ENCODE data around the gene COL18A1.

The COL18A1 gene

DNA sequence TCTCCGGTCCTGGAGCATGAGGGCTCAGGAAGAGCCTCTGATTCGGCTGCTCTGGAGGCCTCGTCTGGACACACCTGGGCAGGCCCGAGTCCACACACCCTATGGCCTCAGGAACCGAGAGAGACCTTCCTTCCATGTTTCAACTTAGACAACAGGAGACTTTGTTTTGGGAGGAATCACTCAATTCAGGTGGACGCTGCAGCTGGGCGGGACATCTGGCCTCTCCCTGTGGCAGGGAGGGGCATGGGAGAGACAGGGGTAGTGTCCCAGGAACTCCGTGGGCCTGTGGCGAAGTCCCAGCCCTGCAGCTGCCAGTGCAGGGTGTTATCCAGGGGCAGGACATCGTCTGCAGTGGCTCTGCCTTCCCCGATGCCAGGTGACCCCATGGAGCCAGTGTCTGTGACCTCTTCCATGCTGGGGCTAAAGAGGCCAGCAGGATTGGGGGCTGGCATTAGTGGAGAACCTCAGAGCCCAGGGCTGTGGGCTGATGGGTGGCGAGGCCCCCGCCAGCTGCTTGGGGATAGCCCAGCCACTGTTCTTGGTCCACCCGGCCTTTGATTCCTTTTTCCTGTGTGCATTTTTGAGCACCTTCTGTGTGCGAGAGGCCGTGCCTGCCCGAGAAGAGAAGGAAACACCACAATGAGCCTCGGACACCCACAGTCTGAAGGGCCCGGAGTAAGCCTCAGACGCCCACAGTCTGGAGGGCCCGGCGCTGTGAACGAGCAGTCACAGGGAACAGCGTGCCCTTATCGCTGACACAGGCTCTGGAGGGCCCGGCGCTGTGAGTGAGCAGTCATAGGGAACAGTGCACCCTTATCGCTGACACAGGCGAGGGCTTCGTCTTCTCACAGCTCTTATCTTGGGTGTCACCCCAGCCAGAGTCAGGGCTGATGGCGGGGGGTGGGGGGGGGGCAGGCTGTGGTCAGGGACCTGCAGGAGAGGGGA lies 6.2 kb downstream of the COL18A1 start:
- H3K27ac ChIP-seq: no peak overlapping the region
- DNase-seq (ENCODE audit: low read depth, low spot score): no peak

DNA sequence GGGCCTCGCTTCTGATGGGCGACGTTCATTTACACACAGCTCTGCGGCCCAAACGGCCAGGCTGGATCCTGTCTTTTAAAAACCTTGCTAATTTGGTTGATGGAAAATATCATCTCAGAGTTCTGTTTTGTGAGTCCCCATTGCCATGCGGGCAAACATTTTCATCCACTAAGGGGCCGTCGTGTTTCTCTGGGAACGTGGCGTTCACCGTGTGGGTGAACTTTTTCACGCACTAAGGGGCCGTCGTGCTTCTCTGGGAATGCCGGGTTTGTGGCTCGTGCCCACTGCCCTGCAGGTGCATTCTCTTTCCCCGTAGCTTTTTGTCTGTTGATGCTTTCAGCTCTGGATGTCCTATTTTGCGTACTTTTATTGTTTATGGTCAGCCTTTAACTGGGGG lies 6.8 kb downstream of the COL18A1 start:
- no peak overlapping the region for H3K27ac ChIP-seq

DNA sequence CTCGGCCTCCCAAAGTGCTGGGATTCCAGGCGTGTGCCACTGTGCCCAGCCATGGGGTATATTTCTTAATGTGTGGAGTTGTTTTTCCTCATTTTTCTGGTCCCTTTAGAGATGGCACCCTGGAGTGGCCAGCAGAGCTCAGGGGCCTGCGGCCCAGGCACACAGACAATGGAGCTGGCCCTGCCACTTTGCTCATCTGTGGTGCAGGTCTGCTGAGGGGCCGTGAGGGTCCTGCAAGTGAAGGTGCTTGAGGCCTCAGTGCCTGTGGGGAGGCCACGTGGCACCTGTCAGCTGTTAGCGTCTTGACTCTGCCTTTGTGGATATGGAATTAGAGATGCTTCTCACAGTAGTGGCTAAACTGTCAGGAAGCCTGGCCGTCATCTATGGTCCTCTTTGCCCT lies 7.5 kb downstream of the COL18A1 start:
- DNase-seq (ENCODE audit: low read depth, low spot score): no peak
- no peak overlapping the region for H3K27ac ChIP-seq

More for the DNA sequence above, 6.8 kb downstream of the COL18A1 start:
- no peak for DNase-seq (ENCODE audit: low read depth, low spot score)

DNA sequence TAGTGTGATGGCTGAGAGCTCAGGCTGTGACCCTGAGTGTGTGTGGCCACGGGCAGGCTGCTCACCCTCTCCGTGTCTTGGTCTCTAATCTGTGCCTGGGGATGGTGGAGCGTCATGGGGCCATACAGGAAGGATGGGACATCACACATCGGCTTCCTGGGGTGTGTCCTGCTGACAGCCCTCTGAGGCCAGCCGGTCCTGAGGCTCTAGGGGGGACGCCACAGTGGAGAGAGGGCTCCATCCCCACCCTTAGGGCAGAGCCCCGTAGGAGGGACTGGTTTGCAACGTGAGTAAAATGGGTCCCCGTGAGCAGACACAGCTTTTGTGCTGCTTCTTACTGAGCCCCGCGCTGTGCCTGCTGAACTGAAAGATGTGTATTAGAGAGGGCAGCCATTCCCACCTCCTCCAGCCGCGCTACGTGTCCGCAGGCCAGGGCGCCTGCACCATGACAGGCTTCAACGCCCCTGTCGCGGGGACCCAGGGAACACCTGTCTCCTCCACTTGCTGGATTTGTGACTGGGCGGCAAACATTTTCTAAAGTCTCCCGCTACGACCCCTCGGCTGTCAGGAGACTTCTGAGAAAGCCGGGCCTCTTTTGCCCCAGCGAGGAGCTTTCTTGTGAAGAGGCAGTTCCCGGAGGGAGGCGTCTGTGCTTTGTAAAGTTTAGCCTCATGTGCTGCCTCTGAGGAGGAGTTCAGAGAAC lies 8.1 kb downstream of the COL18A1 start:
- H3K27ac ChIP-seq: no peak overlapping the region
- DNase-seq (ENCODE audit: low read depth, low spot score): no peak

DNA sequence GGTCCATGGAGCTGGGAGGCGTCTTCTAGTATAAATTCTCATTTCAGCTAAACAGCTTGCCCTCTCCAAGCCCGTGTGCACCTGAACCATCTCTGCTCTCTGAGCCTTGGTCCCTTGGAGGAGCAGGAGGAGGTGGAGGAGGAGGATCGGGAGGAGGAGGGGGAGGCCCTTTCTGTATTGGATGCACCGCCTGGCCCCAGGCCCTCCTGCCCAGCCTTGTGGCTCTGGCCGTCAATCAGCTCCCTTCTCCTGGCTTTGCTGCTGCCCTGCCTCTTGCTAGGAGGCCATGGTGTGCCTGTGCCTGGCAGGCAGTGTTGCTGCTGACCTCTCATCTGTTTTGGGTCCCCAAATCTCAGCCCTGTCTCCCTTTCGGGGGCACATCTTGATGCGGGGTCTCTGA lies 9.0 kb downstream of the COL18A1 start:
- no peak for DNase-seq (ENCODE audit: low read depth, low spot score)

DNA sequence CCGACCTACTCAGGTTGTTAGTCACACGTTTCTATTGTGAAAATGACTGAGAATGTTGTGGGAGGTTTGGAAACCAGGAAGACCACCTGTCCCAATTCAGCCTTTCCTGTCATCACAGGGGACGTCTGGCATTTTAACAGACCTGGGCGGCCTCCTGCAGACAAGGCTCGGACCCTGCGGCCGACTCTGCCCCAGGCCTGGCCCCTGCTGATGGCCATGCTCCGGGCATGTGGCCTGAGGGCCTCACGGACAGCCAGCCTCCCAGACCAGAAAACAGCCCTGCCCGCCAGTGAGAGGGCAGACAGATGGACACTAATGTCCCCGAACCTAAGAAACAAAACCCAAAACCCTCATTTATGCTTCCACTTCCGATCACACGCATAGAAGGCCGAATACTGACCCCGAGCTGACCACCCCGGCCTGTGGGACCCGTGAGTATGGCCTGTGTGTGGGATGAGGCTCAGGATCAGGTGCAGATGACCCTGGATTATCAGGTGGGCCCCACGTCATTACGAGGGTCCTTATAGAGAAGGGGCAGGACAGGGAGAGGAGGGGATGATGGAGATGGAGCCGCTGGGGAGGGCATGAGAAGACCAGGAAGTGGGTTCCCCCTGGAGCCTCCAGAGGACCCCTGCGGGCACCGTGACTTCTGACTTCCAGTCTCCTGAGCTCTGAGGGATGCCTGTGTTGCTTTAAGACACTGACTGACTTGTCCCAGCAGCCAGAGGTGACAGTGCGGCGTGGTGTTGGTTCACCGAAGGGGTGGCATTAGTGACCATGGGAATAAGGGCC lies 9.6 kb downstream of the COL18A1 start:
- H3K27ac ChIP-seq: no peak overlapping the region
- DNase-seq (ENCODE audit: low read depth, low spot score): no peak

More for the DNA sequence above, 9.0 kb downstream of the COL18A1 start:
- no peak overlapping the region for H3K27ac ChIP-seq

DNA sequence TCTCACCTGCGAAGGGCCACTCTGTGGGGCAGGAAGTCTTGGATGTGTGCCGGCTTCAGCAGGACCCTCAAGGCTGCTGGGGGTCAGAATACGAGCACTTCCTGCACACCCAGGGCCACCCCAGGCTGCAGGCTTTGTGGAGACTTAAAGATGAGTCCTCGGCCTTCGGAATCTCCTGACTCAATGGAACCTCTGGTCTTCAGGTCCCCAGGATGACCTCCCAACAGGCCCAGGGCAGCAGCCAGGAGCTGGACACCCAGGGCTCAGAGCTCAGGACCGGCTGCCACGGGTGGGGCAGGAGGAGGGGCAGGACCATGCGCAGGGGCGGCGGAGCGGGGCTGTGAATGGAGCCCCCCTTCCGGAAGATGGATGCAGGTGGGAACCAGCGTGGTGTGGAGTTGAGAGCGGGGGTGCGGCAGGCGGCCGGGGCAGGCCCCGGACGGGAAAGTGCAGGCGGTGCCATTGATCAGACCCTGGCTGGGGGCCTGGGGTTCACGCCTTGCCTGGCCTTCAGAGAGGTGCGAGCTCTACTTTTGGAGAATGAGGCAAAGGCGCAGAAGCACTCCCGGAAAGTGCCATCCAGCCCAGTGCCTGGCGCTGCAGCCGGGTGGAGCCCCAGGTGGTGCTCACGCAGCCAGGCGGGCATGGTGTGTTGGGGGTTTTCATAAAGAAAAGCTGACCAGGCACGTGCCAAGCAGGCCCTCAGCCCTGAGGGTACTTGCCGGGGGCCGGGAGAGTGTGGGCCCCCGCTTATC lies 10.4 kb downstream of the COL18A1 start:
- H3K27ac ChIP-seq: no peak overlapping the region
- DNase-seq (ENCODE audit: low read depth, low spot score): no peak

DNA sequence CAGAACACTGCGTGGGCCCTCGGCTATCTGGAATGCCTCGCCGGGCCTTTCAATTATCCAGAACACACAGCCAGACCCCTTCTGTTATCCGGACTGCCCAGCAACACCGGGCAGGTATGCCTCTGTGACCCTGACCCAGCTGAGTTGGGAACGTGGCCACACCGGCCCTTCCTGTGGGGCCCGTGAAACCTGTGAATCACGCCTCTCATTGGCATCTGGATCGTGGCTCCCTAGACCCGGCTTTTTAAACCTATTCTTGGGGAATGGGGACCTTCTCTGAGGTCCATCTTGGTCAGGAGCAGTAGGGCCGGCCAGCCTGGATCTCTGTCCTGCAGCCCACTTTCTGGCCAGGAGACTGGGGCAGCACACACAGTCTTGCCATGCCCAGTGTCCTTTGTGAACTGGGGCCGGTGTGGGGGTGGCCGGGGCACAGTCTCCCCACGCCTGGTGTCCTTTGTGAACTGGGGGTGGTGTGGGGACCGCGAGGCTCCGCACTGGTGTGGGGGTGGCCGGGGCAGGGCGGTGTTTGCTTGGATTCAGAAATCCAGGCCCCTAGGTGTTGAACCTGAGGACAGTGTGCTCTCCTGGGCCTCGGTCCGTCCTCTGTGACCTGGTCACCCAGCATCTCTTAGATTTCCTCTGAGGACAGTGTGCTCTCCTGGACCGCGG lies 11.1 kb downstream of the COL18A1 start:
- H3K27ac ChIP-seq: no peak overlapping the region
- no peak for DNase-seq (ENCODE audit: low read depth, low spot score)

DNA sequence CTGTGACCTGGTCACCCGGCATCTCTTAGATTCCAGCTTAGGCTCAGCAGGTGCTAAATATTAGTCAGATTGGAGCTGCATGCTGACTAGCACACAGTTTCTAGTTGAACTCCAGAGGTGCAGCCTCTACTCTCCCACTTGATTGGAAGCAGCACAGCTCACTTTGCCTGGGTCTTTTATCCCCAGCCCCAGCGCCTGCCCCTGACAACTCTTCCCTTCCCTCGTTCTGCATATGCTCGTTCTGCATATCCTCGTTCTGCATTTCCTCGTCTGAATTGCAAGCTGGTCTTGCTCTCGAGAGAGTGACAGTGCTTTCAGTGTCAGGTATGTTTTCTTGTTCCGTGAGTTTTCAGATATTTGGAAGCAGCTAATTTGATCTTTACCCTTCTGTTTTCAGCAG lies 11.7 kb downstream of the COL18A1 start:
- no peak for DNase-seq (ENCODE audit: low read depth, low spot score)
- no peak overlapping the region for H3K27ac ChIP-seq

DNA sequence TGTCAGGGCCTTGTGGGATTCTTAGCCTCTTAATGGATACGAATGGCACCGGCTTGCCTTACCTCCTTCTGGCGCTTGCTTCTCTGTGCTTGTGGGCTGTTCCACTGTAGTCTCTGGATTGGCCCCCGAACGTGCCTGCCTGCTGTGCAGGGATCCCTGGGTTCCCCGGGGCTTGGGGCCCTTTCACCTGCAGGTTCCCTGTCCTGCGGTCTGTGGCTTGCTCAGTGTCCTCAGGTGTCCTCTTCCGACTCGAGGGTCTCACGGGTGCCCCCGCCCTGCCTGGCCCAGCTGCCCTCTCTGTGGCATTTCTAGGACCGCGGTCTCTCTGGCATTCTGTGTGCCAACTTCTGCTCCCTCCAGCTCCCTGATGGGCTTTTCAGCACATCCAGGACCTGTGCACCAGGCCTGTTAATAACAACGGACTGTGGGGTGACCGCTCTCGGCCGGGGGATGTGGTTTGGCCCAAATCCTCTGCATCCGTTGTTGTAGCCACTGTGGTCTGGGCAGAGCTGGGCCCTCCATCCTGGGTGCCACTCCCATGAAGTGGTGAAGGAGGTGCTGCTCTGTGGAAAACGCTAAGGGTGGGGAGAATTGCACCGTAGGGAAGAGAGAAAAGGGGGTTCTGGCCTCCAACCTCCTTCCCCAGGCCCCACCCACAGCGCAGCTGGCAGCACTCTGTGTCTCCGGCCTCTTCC lies 12.4 kb downstream of the COL18A1 start:
- H3K27ac ChIP-seq: no peak overlapping the region

DNA sequence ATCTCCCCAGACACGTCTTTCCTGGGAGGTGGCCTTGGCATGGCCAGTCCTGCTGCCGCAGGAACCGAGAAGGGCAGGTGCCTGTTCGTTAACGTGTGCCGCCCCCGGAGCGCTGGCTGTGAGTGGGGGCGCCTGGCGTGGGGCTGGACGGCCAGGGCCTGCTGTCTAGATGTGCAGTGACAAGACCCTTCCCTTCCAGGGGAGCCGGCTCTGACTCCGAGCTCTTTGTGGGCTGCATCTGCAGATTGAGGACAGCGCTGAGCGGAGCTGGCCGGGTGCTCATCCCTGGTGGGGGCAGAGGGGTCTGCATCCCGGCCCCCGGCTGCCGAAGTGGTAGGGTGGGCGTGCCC lies 13.0 kb downstream of the COL18A1 start:
- no peak for DNase-seq (ENCODE audit: low read depth, low spot score)
- no peak overlapping the region for H3K27ac ChIP-seq

More for the DNA sequence above, 12.4 kb downstream of the COL18A1 start:
- no peak for DNase-seq (ENCODE audit: low read depth, low spot score)

DNA sequence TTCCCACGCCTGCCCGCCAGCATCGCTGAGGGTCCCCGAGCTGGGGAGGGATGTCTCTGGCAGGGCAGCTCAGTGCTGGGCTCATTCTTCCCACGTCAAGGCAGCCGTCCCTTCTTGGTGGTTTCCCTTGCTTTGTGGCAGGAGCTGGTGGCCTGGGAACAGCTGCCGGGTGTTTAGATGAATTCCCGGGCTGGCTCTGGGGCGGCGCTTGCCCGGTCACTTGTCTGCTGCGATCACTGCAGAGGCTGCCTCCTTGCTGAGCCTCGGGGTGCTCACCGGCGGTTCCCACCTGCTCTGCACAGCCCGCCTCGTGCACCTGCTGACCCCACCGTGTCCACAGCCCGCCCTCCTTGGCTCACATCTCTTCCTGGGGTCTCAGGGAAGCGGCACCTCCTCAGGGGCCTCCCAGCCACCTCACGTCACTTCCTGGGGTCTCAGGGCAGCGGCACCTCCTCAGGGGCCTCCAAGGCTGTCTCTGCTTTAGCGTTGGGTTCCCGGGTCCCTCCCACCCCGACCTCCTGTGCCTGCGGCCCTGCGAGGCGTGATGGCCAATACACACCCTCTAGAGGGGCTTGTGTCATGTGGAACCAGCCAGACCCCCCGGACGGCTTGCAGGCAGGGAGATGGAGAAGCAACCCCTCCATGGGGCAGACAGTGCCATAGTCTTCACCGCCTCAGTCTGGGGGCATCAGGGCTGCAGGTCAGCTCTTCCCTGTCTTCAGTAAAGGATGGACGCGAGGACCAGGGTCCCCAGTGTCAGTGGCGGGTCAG lies 13.5 kb downstream of the COL18A1 start:
- DNase-seq (ENCODE audit: low read depth, low spot score): no peak
- H3K27ac ChIP-seq: no peak overlapping the region

DNA sequence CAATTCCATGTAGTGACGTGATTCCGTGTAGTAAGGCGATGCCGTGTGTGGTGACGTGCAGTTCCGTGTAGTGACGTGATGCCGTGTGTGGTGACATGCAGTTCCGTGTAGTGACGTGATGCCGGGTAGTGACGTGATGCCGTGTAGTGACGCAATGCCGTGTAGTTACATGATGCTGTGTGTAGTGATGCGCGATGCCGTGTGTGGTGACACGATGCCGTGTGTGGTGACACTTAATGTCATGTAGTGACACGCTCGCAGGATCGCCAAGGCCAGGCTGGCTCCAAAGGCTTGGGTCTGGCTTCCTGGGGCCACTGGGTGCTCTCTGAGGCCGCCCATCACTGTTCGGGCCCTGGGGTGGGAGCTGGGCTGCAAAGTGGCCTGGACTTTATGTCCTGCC lies 14.2 kb downstream of the COL18A1 start:
- no peak overlapping the region for H3K27ac ChIP-seq
- DNase-seq (ENCODE audit: low read depth, low spot score): no peak

DNA sequence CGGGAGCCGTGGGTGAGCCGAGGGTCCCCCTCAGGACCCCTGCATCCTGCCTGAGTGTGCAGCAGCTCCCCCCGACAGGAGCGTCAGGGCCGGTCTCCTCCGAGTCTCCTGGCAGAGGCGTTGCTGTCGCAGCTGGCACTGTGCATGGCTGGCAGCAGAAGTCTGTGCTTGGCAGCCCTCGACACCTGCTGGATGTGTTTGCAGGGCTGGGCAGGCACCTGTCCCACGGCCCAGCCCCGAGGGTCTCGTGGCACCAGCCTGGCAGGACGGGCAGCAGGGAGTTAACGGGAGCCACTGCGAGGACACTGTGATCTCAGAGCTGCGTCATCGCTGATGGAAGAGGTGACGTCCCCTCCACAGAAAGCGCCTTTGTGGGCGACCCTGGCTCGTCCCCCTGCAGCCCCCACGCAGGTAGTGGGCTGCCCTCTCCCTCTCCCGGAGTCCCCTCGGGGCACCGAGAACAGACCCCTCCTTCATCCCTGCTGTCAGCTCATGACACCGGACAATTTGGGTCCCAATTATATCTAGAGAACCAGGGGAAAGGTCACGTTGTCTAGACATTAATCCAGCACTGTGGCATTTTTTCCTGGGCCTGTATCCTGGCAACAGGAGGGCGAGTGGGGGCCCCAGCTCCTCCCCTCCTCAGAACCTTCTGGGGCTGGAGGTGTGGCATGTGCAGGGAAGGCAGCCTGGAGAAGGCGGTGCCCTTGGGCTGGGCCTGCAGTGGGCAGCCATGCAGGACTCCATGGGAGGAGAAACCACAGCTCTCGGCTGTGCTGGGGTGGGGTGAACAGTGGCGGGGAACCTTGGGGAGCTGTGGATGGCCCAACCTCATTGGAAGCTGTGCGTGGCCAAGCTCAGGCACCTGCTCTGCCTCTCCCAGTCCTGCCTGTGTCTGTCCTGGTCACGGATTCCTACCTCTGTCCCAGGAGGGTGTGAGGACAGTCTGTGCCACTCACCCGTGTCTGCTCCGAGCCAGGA lies 15.4 kb downstream of the COL18A1 start:
- no peak for DNase-seq (ENCODE audit: low read depth, low spot score)
- H3K27ac ChIP-seq: no peak overlapping the region

DNA sequence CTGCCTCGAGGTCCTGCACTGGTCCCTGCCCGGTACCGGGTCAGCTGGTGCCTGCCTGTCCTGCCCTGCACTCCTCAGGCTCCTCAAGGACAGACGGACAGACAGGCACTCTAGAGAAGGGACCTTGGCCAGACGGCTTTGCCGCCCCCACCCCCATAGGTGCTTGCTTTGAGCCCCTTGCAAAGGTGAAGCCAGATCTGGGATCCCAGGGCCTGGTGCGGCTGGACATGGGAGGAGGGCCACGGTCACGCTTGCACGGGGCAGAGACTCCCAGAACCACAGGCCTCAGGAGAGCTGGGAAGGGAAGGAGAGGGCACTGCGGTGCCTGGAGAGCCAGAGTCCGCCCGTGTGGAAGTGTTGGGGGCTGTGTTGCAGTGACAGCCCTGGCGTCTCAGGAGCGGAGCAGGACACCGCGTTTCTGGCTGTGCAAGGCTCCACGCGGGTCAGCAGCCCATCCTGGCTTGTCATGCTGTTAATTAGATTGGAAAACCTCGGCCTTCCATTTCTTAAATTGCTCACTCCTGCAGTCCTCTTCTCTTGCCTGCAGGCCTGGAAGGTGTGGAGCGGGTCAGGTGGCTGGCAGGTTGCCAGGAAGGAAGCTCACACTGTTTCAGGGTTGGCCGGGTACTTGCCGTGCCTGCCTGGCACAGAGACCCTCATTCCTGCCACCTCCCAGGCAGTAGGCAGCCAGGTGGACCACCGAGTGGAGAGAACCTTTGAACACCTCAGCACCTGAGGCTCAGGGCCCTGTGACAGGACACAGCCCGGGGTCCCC lies 16.3 kb downstream of the COL18A1 start:
- DNase-seq (ENCODE audit: low read depth, low spot score): no peak

More for the DNA sequence above, 16.3 kb downstream of the COL18A1 start:
- no peak overlapping the region for H3K27ac ChIP-seq

All from epithelial cell of prostate (primary cell).